H1 (cell line): ENCODE results near the gene ZNF20. TPM values are rescaled to one million over a fixed set of nuclear protein-coding genes. Genes with fewer than 3 reads are reported as not detected.

Experiments used
- CTCF ChIA-PET: fragments of 300-600 bp; sonication (Branson Sonifier 250); formaldehyde crosslinking; loops from one replicate; lab custom pipeline; 2021; ENCODE audit not compliant: partially characterized antibody; lab: Charles Lee
- POLR2A ChIA-PET: fragments of 300-600 bp; sonication (Branson Sonifier 250); formaldehyde crosslinking; loops from one replicate; lab custom pipeline; 2021; ENCODE audit warnings: inconsistent platforms; ENCODE audit not compliant: partially characterized antibody; lab: Charles Lee
- DNase-seq, 2 experiments: peaks; one replicate each; pipeline versions ENCODE4 v3.0.0 to v3.0.0-alpha.2; 2010 to 2022; ENCODE audit warnings: low spot score in 2 of 2, low read depth in 1 of 2, mixed read lengths in 1 of 2
- FAIRE-seq: peaks from 2 replicates; lab custom pipeline; 2011; peaks lifted over from hg19 to GRCh38; lab: Jason Lieb, UNC
- H2AFZ ChIP-seq: 2 replicates; pipeline ENCODE4 v1.8.1; 2012; ENCODE audit warnings: low read length, inconsistent platforms
- H2AK5ac ChIP-seq: 2 replicates; pipeline ENCODE4 v1.6.1; 2013; ENCODE audit warnings: low read depth, low read length
- H2BK120ac ChIP-seq: replicated peaks from 2 replicates; pipeline ENCODE3; 2013; ENCODE audit warnings: low read depth, low read length, inconsistent platforms
- H2BK12ac ChIP-seq: 2 replicates; pipeline ENCODE4 v1.6.1; 2013; ENCODE audit warnings: low read depth, low read length
- H2BK15ac ChIP-seq: 2 replicates; pipeline ENCODE4 v1.6.1; 2013; ENCODE audit warnings: low read length
- H2BK20ac ChIP-seq: 2 replicates; pipeline ENCODE4 v1.6.1; 2013; ENCODE audit warnings: low read length
- H2BK5ac ChIP-seq: 2 replicates; pipeline ENCODE4 v1.6.1; 2013; ENCODE audit warnings: low read depth, low read length
- H3K14ac ChIP-seq: 2 replicates; pipeline ENCODE4 v1.6.1; 2013; ENCODE audit warnings: inconsistent platforms; ENCODE audit not compliant: insufficient read length
- H3K18ac ChIP-seq: 2 replicates; pipeline ENCODE4 v1.6.1; 2013; ENCODE audit warnings: low read length; ENCODE audit errors: extremely low read depth
- H3K23ac ChIP-seq: 2 replicates; pipeline ENCODE4 v1.6.1; 2013; ENCODE audit warnings: inconsistent platforms; ENCODE audit not compliant: insufficient read length
- H3K23me2 ChIP-seq: 2 replicates; pipeline ENCODE4 v1.6.1; 2013; ENCODE audit warnings: low read depth, low read length
- H3K27ac ChIP-seq: 2 replicates; pipeline ENCODE4 v1.6.1; 2011; ENCODE audit warnings: low read depth, low read length, inconsistent platforms
- H3K27me3 ChIP-seq, 4 experiments: replicated peaks in 1 of 4; 1 replicate in 1 of 4; 2 replicates in 3 of 4; pipeline versions ENCODE4 v1.6.1 to v1.8.1; 2011 to 2013; ENCODE audit warnings: low read length in 3 of 4, mild to moderate bottlenecking in 3 of 4, inconsistent platforms in 2 of 4, mixed read lengths in 2 of 4, moderate library complexity in 1 of 4; ENCODE audit not compliant: control insufficient read depth in 3 of 4, insufficient read depth in 3 of 4; ENCODE audit errors: extremely low read depth in 1 of 4
- H3K36me3 ChIP-seq, 4 experiments: 2 replicates each; pipeline versions ENCODE4 v1.6.1 to v1.8.1; 2011 to 2013; ENCODE audit warnings: mild to moderate bottlenecking in 4 of 4, low read length in 3 of 4, moderate library complexity in 2 of 4, control low read depth in 1 of 4, inconsistent platforms in 1 of 4; ENCODE audit not compliant: insufficient read depth in 4 of 4, control insufficient read depth in 2 of 4
- H3K4ac ChIP-seq: replicated peaks from 2 replicates; pipeline ENCODE3; 2013; ENCODE audit warnings: low read length, low read depth, mixed read lengths, inconsistent platforms; ENCODE audit not compliant: insufficient read length
- H3K4me1 ChIP-seq, 4 experiments: replicated peaks in 1 of 4; 1 replicate in 1 of 4; 2 replicates in 3 of 4; pipeline versions ENCODE4 v1.6.1 to v1.8.1; 2011 to 2013; ENCODE audit warnings: low read length in 3 of 4, inconsistent platforms in 2 of 4, mixed read lengths in 1 of 4; ENCODE audit not compliant: insufficient read depth in 4 of 4, control insufficient read depth in 3 of 4
- H3K4me2 ChIP-seq, 2 experiments: 2 replicates each; pipeline versions ENCODE4 v1.6.1 to v1.8.1; 2011 to 2013; ENCODE audit warnings: low read depth in 2 of 2, low read length in 2 of 2, control low read depth in 1 of 2, inconsistent platforms in 1 of 2, mild to moderate bottlenecking in 1 of 2; ENCODE audit not compliant: insufficient read depth in 1 of 2
- H3K4me3 ChIP-seq, 4 experiments: fragments of 200-600, 300-600 bp in 1 of 4; sonication (generic), shearing (Covaris generic), sonication (Bioruptor Twin) in 1 of 4; 2 replicates each; pipeline versions ENCODE4 v1.5.1 to v1.8.1; 2011 to 2016; ENCODE audit warnings: low read length in 4 of 4, low read depth in 3 of 4, control low read depth in 2 of 4, inconsistent platforms in 2 of 4, mild to moderate bottlenecking in 2 of 4, mixed read lengths in 1 of 4, moderate library complexity in 1 of 4; ENCODE audit not compliant: insufficient read depth in 2 of 4; ENCODE audit errors: extremely low read depth in 1 of 4
- H3K56ac ChIP-seq: replicated peaks from 2 replicates; pipeline ENCODE3; 2013; ENCODE audit warnings: low read depth, mild to moderate bottlenecking, mixed read lengths, low read length, inconsistent platforms; ENCODE audit not compliant: insufficient read length
- H3K79me1 ChIP-seq: 2 replicates; pipeline ENCODE4 v1.6.1; 2013; ENCODE audit warnings: low read depth, low read length, control low read depth
- H3K79me2 ChIP-seq, 2 experiments: 2 replicates each; pipeline versions ENCODE4 v1.6.1 to v1.8.1; 2012 to 2013; ENCODE audit warnings: low read length in 2 of 2, mild to moderate bottlenecking in 2 of 2, inconsistent platforms in 1 of 2; ENCODE audit not compliant: insufficient read depth in 2 of 2, control insufficient read depth in 1 of 2
- H3K9ac ChIP-seq, 4 experiments: replicated peaks in 1 of 4; 1 replicate in 1 of 4; 2 replicates in 3 of 4; pipeline versions ENCODE4 v1.6.1 to v1.8.1; 2011 to 2013; ENCODE audit warnings: low read depth in 3 of 4, low read length in 3 of 4, control low read depth in 2 of 4, mild to moderate bottlenecking in 2 of 4, moderate library complexity in 2 of 4, inconsistent platforms in 1 of 4; ENCODE audit errors: extremely low read depth in 1 of 4
- H3K9me3 ChIP-seq, 2 experiments: 2 replicates each; pipeline versions ENCODE4 v1.6.1 to v1.8.1; 2012 to 2013; ENCODE audit warnings: mild to moderate bottlenecking in 2 of 2, moderate library complexity in 2 of 2, control low read depth in 1 of 2, inconsistent platforms in 1 of 2, low read depth in 1 of 2, low read length in 1 of 2, mixed read lengths in 1 of 2; ENCODE audit not compliant: insufficient read depth in 2 of 2
- H4K20me1 ChIP-seq, 2 experiments: replicated peaks in 1 of 2; 2 replicates each; pipeline versions ENCODE3 to v1.8.1; 2011 to 2013; ENCODE audit warnings: inconsistent platforms in 2 of 2, low read length in 2 of 2, mild to moderate bottlenecking in 1 of 2; ENCODE audit not compliant: insufficient read depth in 2 of 2, control insufficient read depth in 1 of 2
- H4K5ac ChIP-seq: 2 replicates; pipeline ENCODE4 v1.6.1; 2013; ENCODE audit warnings: low read length, low read depth, mixed read lengths, inconsistent platforms; ENCODE audit not compliant: insufficient read length
- H4K8ac ChIP-seq: 2 replicates; pipeline ENCODE4 v1.8.0; 2013; ENCODE audit warnings: mild to moderate bottlenecking, moderate library complexity, low read length, inconsistent platforms; ENCODE audit not compliant: insufficient read depth; ENCODE audit errors: extremely low read depth
- H4K91ac ChIP-seq: replicated peaks from 2 replicates; pipeline ENCODE3; 2013; ENCODE audit warnings: low read length, mixed read lengths, inconsistent platforms; ENCODE audit not compliant: insufficient read length
- NANOG ChIP-seq: IDR thresholded peaks from 2 replicates; pipeline ENCODE4 v1.6.1; 2011; ENCODE audit warnings: low read length, low read depth, mild to moderate bottlenecking, inconsistent platforms; ENCODE audit not compliant: insufficient read depth, poor library complexity, severe bottlenecking
- ZNF274 ChIP-seq: IDR thresholded peaks from 2 replicates; pipeline ENCODE4 v1.7.0; 2012; ENCODE audit warnings: low read length, borderline replicate concordance; ENCODE audit errors: extremely low read depth
- WGBS, 2 experiments: shearing (Covaris generic) in 1 of 2; methylation state at CpG; one replicate each; pipeline versions ENCODE4 v1.1.6 to v1.1.7; 2013 to 2015; ENCODE audit warnings: low lambda C conversion rate in 2 of 2, mixed read lengths in 2 of 2, inconsistent platforms in 1 of 2, low coverage in 1 of 2, missing lambda C conversion rate in 1 of 2; ENCODE audit not compliant: insufficient replicate concordance in 2 of 2, insufficient coverage in 1 of 2, insufficient read length in 1 of 2; ENCODE audit errors: extremely low coverage in 1 of 2, missing lambda C conversion rate in 1 of 2; 5-methylcytosine and 5-hydroxymethylcytosine counted together
- polyA plus RNA-seq, 7 experiments: library from polyadenylated mRNA; depleted of rRNA in 3 of 7; stranded (reverse) in 5 of 7; unstranded in 2 of 7; fragments of >200 nt in 5 of 7; fragments of 200-250 nt in 2 of 7; gene quantifications; 1 replicate in 5 of 7; 2 replicates in 1 of 7; 4 replicates in 1 of 7; pipeline versions ENCODE4 v1.2.1 to v1.2.3, GENCODE V29; 2011 to 2013; ENCODE audit warnings: missing spikeins in 2 of 7, mixed read lengths in 2 of 7
- total RNA-seq: library from RNA; stranded (reverse); fragmentation: NEBNext Ultra II Directional; extraction: Animal tissue kit (Norgen Biotek cat#: 25700); gene quantifications from 2 replicates; pipeline ENCODE4 v1.2.1, GENCODE V29; 2021
- TF ChIP-seq, protein P1 (sequence below): IDR thresholded peaks from 2 replicates; pipeline ENCODE4 v1.6.1; 2012; ENCODE audit warnings: inconsistent platforms

Gene ZNF20
- total and polyA plus RNA-seq, 2 of the 8 experiments (the other 6 are each of a cell fraction or from before 2014, with no cell fraction given) = 1.6 to 9.0 TPM

GRCh38 chr19:12145348-12145747, 5.2 kb upstream of the ZNF20 start:
- TF ChIP-seq ZNF274 (peak; percentile 75), NANOG (no peak)
- TF ChIP-seq, protein P1, sequence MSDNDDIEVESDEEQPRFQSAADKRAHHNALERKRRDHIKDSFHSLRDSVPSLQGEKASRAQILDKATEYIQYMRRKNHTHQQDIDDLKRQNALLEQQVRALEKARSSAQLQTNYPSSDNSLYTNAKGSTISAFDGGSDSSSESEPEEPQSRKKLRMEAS = no peak
- DNase-seq (no peak), FAIRE-seq (no peak)
- no peak overlapping the region for H2BK12ac ChIP-seq
- H3K4ac ChIP-seq = no peak overlapping the region
- H2AK5ac ChIP-seq = no peak overlapping the region
- H3K56ac ChIP-seq = no peak overlapping the region
- no peak overlapping the region for H2BK15ac ChIP-seq
- no peak overlapping the region for H3K23ac ChIP-seq
- H2BK20ac ChIP-seq = no peak overlapping the region
- H3K79me1 ChIP-seq = no peaks in the 10 kb centered on the region
- no peak overlapping the region for H3K14ac ChIP-seq
- H3K23me2 ChIP-seq = no peaks in the 10 kb centered on the region
- no peak overlapping the region for H3K9ac ChIP-seq
- H4K5ac ChIP-seq = no peak overlapping the region
- peaks cover 19 to 58% (median 37%) of the 10 kb centered on the region in 4 experiments for H3K36me3 ChIP-seq
- no peaks in the 10 kb centered on the region for H3K27me3 ChIP-seq
- POLR2A ChIA-PET = interaction anchor here (0.9 to 2.0 kb wide), 3 partner anchors 8 to 16 kb away, joined by 3 to 10 read pairs (median 4); partner anchors contain the start of gene ZNF625
- H3K9me3 ChIP-seq = peaks cover 16 to 20% of the 10 kb centered on the region in 2 experiments
- no peak overlapping the region for H3K4me2 ChIP-seq
- no peak overlapping the region for H4K8ac ChIP-seq
- no peak overlapping the region for H2AFZ ChIP-seq
- no peak overlapping the region for H2BK120ac ChIP-seq
- H3K4me1 ChIP-seq = peaks cover 0 to 7% (median 6%) of the 10 kb centered on the region in 4 experiments; a peak in 5 of 7 replicates
- H2BK5ac ChIP-seq = no peak overlapping the region
- H4K91ac ChIP-seq = no peak overlapping the region
- CTCF ChIA-PET = interaction anchor here (1.0 kb wide), 1 partner anchor 85 kb away, joined by 4 read pairs; no protein-coding TSS in a partner anchor
- H3K27ac ChIP-seq = no peak overlapping the region
- 93% methylated on average over 8 of the region's 8 CpGs; no CpG with 5 or more reads in 1 of the 2 experiments for WGBS, 2 experiments
- H3K4me3 ChIP-seq = no peak overlapping the region
- H3K79me2 ChIP-seq = peaks cover 0 to 6% of the 10 kb centered on the region in 2 experiments; a peak in 2 of 4 replicates
- no peak overlapping the region for H3K18ac ChIP-seq
- H4K20me1 ChIP-seq = peaks cover 0 to 2% of the 10 kb centered on the region in 2 experiments
